Measurements from ENCODE around the gene TNMD.

The TNMD gene

GRCh38 chrX:100615005-100615404, 30.3 kb downstream of the TNMD start:
- H3K4me3 ChIP-seq (ENCODE audit: low read depth, low read length): no peak overlapping the region
- peak; percentile 86 for DNase-seq (ENCODE audit: low read depth)

GRCh38 chrX:100623001-100623400, 38.3 kb downstream of the TNMD start:
- no peak for DNase-seq (ENCODE audit: low read depth)
- no peak for TF ChIP-seq CTCF (conservative IDR thresholded peaks at IDR 0.05; ENCODE audit: low read depth, low read length)
- no peak overlapping the region for H3K4me3 ChIP-seq (ENCODE audit: low read depth, low read length)

More at GRCh38 chrX:100615005-100615404, 30.3 kb downstream of the TNMD start:
- peak; percentile 76 for TF ChIP-seq CTCF (conservative IDR thresholded peaks at IDR 0.05; ENCODE audit: low read depth, low read length)

- DNase-seq (ENCODE audit: low read depth): peak; percentile 2
- TF ChIP-seq CTCF (conservative IDR thresholded peaks at IDR 0.05; ENCODE audit: low read depth, low read length): no peak
- no peak overlapping the region for H3K4me3 ChIP-seq (ENCODE audit: low read depth, low read length)
These were observed 41.3 kb downstream of the TNMD start for GRCh38 chrX:100625985-100626491.

- no peak for DNase-seq (ENCODE audit: low read depth)
- H3K4me3 ChIP-seq (ENCODE audit: low read depth, low read length): no peak overlapping the region
- TF ChIP-seq CTCF (conservative IDR thresholded peaks at IDR 0.05; ENCODE audit: low read depth, low read length): no peak
These were observed 50.3 kb downstream of the TNMD start for GRCh38 chrX:100635040-100635439.

GRCh38 chrX:100635989-100636320, 51.2 kb downstream of the TNMD start:
- no peak for TF ChIP-seq CTCF (conservative IDR thresholded peaks at IDR 0.05; ENCODE audit: low read depth, low read length)
- DNase-seq (ENCODE audit: low read depth): no peak
- peak overlapping the region; percentile 70 for H3K4me3 ChIP-seq (ENCODE audit: low read depth, low read length)

GRCh38 chrX:100636321-100636991, 51.7 kb downstream of the TNMD start, which contains the start of gene TSPAN6:
Gene TSPAN6, minus strand, starts transcription at chrX:100636806. Its CDS starts 112 bp downstream, at chrX:100636694.
- peak; percentile 68 for TF ChIP-seq CTCF (conservative IDR thresholded peaks at IDR 0.05; ENCODE audit: low read depth, low read length)
- H3K4me3 ChIP-seq (ENCODE audit: low read depth, low read length): peak within 1 kb of the TSS; percentile 70
- peak; percentile 92 for DNase-seq (ENCODE audit: low read depth)

- no peak overlapping the region for H3K4me3 ChIP-seq (ENCODE audit: low read depth, low read length)
- no peak for TF ChIP-seq CTCF (conservative IDR thresholded peaks at IDR 0.05; ENCODE audit: low read depth, low read length)
- no peak for DNase-seq (ENCODE audit: low read depth)
These were observed 57.6 kb downstream of the TNMD start for GRCh38 chrX:100642290-100642689.

Data from choroid plexus epithelial cell (primary cell).